ENCODE data around the gene ZBTB46.

DNA sequence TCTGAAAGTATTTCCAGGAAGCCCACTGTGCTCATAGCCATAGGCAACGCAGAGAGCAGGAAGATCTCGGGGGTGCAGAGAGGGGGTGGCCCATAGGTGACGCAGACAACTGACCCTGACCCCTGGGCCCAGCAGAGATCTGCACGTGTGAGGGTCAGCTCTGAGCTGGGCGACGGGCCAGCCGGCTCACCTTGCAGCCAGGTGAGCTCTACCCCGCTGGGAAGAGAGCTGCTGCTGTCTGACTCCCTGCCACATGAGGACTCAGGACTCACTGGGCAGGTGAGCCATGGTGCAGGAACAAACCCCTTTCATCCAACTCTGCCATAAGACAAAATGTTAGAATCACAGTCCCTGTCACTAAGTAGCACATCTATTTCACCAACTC lies 19.6 kb downstream of the ZBTB46 start:
- TF ChIP-seq, protein P1, sequence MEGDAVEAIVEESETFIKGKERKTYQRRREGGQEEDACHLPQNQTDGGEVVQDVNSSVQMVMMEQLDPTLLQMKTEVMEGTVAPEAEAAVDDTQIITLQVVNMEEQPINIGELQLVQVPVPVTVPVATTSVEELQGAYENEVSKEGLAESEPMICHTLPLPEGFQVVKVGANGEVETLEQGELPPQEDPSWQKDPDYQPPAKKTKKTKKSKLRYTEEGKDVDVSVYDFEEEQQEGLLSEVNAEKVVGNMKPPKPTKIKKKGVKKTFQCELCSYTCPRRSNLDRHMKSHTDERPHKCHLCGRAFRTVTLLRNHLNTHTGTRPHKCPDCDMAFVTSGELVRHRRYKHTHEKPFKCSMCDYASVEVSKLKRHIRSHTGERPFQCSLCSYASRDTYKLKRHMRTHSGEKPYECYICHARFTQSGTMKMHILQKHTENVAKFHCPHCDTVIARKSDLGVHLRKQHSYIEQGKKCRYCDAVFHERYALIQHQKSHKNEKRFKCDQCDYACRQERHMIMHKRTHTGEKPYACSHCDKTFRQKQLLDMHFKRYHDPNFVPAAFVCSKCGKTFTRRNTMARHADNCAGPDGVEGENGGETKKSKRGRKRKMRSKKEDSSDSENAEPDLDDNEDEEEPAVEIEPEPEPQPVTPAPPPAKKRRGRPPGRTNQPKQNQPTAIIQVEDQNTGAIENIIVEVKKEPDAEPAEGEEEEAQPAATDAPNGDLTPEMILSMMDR (IDR thresholded peaks at IDR 0.05; ENCODE audit: low read depth, low read length), result no peak
- TF ChIP-seq EZH2phosphoT487 (IDR thresholded peaks at IDR 0.05; ENCODE audit: low read depth), result no peak
